HepG2 (cell line): ENCODE data around the gene TACC3. TPM values are rescaled to one million over a fixed set of nuclear protein-coding genes. Genes with fewer than 3 reads are reported as not detected.

Source experiments
- DR1 ChIP-seq: sonication (generic); formaldehyde crosslinking; IDR thresholded peaks from 2 replicates; pipeline ENCODE4 v1.8.0; 2021; ENCODE audit warnings: mild to moderate bottlenecking, missing genetic modification reagents, inconsistent platforms
- HNRNPL ChIP-seq: fragments of 200-400 bp; formaldehyde crosslinking; IDR thresholded peaks from 2 replicates; pipeline ENCODE4 v1.6.1; 2017; ENCODE audit warnings: mild to moderate bottlenecking, low read depth, low read length
- IRF1 ChIP-seq: sonication (generic); formaldehyde crosslinking; IDR thresholded peaks from 2 replicates; pipeline ENCODE4 v1.4.0; 2020; ENCODE audit warnings: low read depth, mild to moderate bottlenecking, missing genetic modification reagents
- MAFF ChIP-seq: IDR thresholded peaks from 2 replicates; pipeline ENCODE4 v1.6.1; 2011; ENCODE audit warnings: low read depth, low read length, improper control_type of control experiment
- NR2C2 ChIP-seq: sonication (generic); formaldehyde crosslinking; IDR thresholded peaks from 2 replicates; pipeline ENCODE4 v1.4.0; 2020; ENCODE audit warnings: missing genetic modification reagents, mild to moderate bottlenecking, moderate library complexity, borderline replicate concordance
- PHF8 ChIP-seq: sonication (generic); formaldehyde crosslinking; IDR thresholded peaks from 2 replicates; pipeline ENCODE4 v1.5.0; 2020; ENCODE audit warnings: missing genetic modification reagents
- REXO4 ChIP-seq: sonication (generic); formaldehyde crosslinking; IDR thresholded peaks from 2 replicates; pipeline ENCODE4 v1.8.0; 2022; ENCODE audit warnings: missing genetic modification reagents, mild to moderate bottlenecking, borderline replicate concordance
- SMAD1 ChIP-seq: sonication (generic); formaldehyde crosslinking; IDR thresholded peaks from 2 replicates; pipeline ENCODE4 v1.4.0; 2020; ENCODE audit warnings: missing genetic modification reagents, low read depth, mild to moderate bottlenecking, borderline replicate concordance
- TFAP4 ChIP-seq: sonication (generic); IDR thresholded peaks from 2 replicates; pipeline ENCODE4 v1.6.1; 2016; ENCODE audit warnings: low read depth, borderline replicate concordance
- USF2 ChIP-seq, 2 experiments: sonication (generic) in 1 of 2; formaldehyde crosslinking in 1 of 2; IDR thresholded peaks; 2 replicates each; pipeline versions ENCODE4 v1.5.1 to v1.6.1; 2011 to 2020; ENCODE audit warnings: borderline replicate concordance in 1 of 2, low read depth in 1 of 2, low read length in 1 of 2, mild to moderate bottlenecking in 1 of 2, missing genetic modification reagents in 1 of 2, moderate library complexity in 1 of 2
- ZHX2 ChIP-seq, 2 experiments: sonication (generic) in 1 of 2; formaldehyde crosslinking in 1 of 2; IDR thresholded peaks; 2 replicates each; pipeline versions ENCODE4 v1.6.1 to v1.9.0; 2014 to 2022; ENCODE audit warnings: antibody characterized with exemption in 1 of 2, borderline replicate concordance in 1 of 2, inconsistent platforms in 1 of 2, low read depth in 1 of 2, missing genetic modification reagents in 1 of 2
- ZNF567 ChIP-seq: sonication (generic); formaldehyde crosslinking; IDR thresholded peaks from 2 replicates; pipeline ENCODE4 v1.8.1; 2023; ENCODE audit warnings: mild to moderate bottlenecking, missing genetic modification reagents, borderline replicate concordance
- polyA plus RNA-seq, 8 experiments: library from polyadenylated mRNA; depleted of rRNA in 3 of 8; stranded (reverse) in 7 of 8; unstranded in 1 of 8; fragments of >200 nt; fragmentation: Illumina TruSeq in 4 of 8; extraction: Trizol in 4 of 8; gene quantifications; 2 replicates each; pipeline versions ENCODE4 v1.2.1 to v1.2.3, GENCODE V29; 2011 to 2016; ENCODE audit warnings: low read depth in 4 of 8, missing spikeins in 1 of 8, mixed read lengths in 1 of 8; ENCODE audit not compliant: insufficient read depth in 1 of 8
- total RNA-seq, 5 experiments: library from RNA; depleted of rRNA; stranded (reverse); fragments of >200 nt; fragmentation: Illumina TruSeq; extraction: Trizol; gene quantifications; 2 replicates each; pipeline ENCODE4 v1.2.3, GENCODE V29; 2016; ENCODE audit warnings: low read depth in 1 of 5

The TACC3 gene
- total and polyA plus RNA-seq, 2 of the 13 experiments (the other 11 are each of a cell fraction or from before 2014, with no cell fraction given): 20.3 to 21.2 TPM

GRCh38 chr4:1784395-1784788 is 63.1 kb downstream of the TACC3 start (continued):
- TF ChIP-seq TFAP4: peak; percentile 22; the same call in 1 of the 2 replicates
- TF ChIP-seq HNRNPL: peak; percentile 94
- 0 out of 2 replicates have a peak, but pooled peaks have one; percentile 4 for TF ChIP-seq SMAD1
- no peak for TF ChIP-seq IRF1 (CRISPR knock-in tag)
- TF ChIP-seq PHF8: no peak
- TF ChIP-seq REXO4 (CRISPR knock-in tag): no peak
- TF ChIP-seq DR1: no peak
- no peak for TF ChIP-seq NR2C2 (CRISPR knock-in tag)
- TF ChIP-seq MAFF: no peak
- 0 out of 2 replicates have a peak, but pooled peaks have one; percentile 50 for TF ChIP-seq ZNF567 (CRISPR knock-in tag)
- peak; percentile 84 for TF ChIP-seq USF2 (IDR thresholded peaks at IDR 0.05; ENCODE audit: low read depth, low read length)
- TF ChIP-seq USF2 (CRISPR knock-in tag; IDR thresholded peaks at IDR 0.05; ENCODE audit: borderline replicate concordance): peak; percentile 85; the same call in 1 of the 2 replicates
- no peak for TF ChIP-seq ZHX2 (IDR thresholded peaks at IDR 0.05; ENCODE audit: low read depth)
- TF ChIP-seq ZHX2 (CRISPR knock-in tag; IDR thresholded peaks at IDR 0.05; ENCODE audit: borderline replicate concordance): no peak
